Endothelial cell of umbilical vein (primary cell): ENCODE measurements around the gene ASMTL.

ENCODE experiments used
- CTCF ChIP-seq, 2 donors: IDR thresholded peaks; 1 replicate in 1 of 2; 2 replicates in 1 of 2; pipeline ENCODE4 v1.5.1; 2011; ENCODE audit warnings: low read length in 2 of 2, mild to moderate bottlenecking in 2 of 2, moderate library complexity in 2 of 2, control low read depth in 1 of 2, inconsistent platforms in 1 of 2, low read depth in 1 of 2; ENCODE audit not compliant: insufficient read depth in 1 of 2; ENCODE audit errors: extremely low read depth in 1 of 2
- EZH2 ChIP-seq: IDR thresholded peaks from 2 replicates; pipeline ENCODE4 v1.6.1; 2012; ENCODE audit warnings: borderline replicate concordance, low read depth, mild to moderate bottlenecking, moderate library complexity, low read length, inconsistent platforms; ENCODE audit not compliant: severe bottlenecking
- JUN ChIP-seq: IDR thresholded peaks from 2 replicates; pipeline ENCODE4 v1.6.1; 2011; ENCODE audit warnings: borderline replicate concordance, low read depth; ENCODE audit not compliant: insufficient read length, insufficient read depth
- MYC ChIP-seq: IDR thresholded peaks from one replicate; pipeline ENCODE4 v1.6.1; 2011; ENCODE audit warnings: mild to moderate bottlenecking, low read depth, low read length
- POLR2A ChIP-seq: IDR thresholded peaks from 2 replicates; pipeline ENCODE4 v1.6.1; 2012; ENCODE audit warnings: low read depth, mild to moderate bottlenecking, control low read depth, low read length
- POLR2AphosphoS5 ChIP-seq: IDR thresholded peaks from 2 replicates; pipeline ENCODE4 v1.6.1; 2012; ENCODE audit warnings: low read depth, mild to moderate bottlenecking, control low read depth, low read length, moderate library complexity; ENCODE audit not compliant: insufficient read depth
- TF ChIP-seq, protein P1 (sequence below): IDR thresholded peaks from 2 replicates; pipeline ENCODE4 v1.6.1; 2011; ENCODE audit not compliant: insufficient read depth, insufficient read length

- TF ChIP-seq CTCF (IDR thresholded peaks at IDR 0.05; ENCODE audit: extremely low read depth in 1 of 2, insufficient read depth in 1 of 2, low read depth in 1 of 2, low read length in 2 of 2) (no peak), EZH2 (no peak), POLR2AphosphoS5 (no peak), POLR2A (no peak), MYC (no peak), JUN (no peak)
- TF ChIP-seq, protein P1, sequence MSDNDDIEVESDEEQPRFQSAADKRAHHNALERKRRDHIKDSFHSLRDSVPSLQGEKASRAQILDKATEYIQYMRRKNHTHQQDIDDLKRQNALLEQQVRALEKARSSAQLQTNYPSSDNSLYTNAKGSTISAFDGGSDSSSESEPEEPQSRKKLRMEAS = no peak
Observed at GRCh38 chrX:1464971-1465285, 12.2 kb upstream of the ASMTL start.
